Natural killer cell treated with Interleukin-12 subunit alpha and Interleukin-12 subunit beta and Interleukin-15 and Interleukin-18, amount 100 ng/mL, for 72 hours (primary cell): ENCODE data around the gene DOCK2. TPM values are rescaled to one million over a fixed set of nuclear protein-coding genes. Genes with fewer than 3 reads are reported as not detected.
"Not testable (repeated sequence)": the region's sequence is repeated elsewhere in the genome, so short reads cannot be mapped to it uniquely, and the experiment has no call there.

Source experiments
- ATAC-seq, 2 donors: fragments of 150-1000 bp; cut with Tn5 transposase in 1 of 2; sonication (Bioruptor Pico), chemical (Tn5 transposase) in 1 of 2; 2 replicates each; pipeline ENCODE4 v1.10.0; 2021
- DNase-seq: peaks from one replicate; pipeline ENCODE4 v3.0.0; 2022; ENCODE audit warnings: low spot score
- H3K27ac Mint-ChIP-seq, 2 donors: 1 replicate in 1 of 2; 2 replicates in 1 of 2; pipeline ENCODE4 v1.8.0; 2022; ENCODE audit warnings: mixed read lengths in 2 of 2, mild to moderate bottlenecking in 1 of 2, moderate library complexity in 1 of 2
- H3K27me3 Mint-ChIP-seq, 2 donors: 1 replicate in 1 of 2; 2 replicates in 1 of 2; pipeline ENCODE4 v1.8.0; 2022; ENCODE audit warnings: mixed read lengths in 2 of 2
- H3K36me3 Mint-ChIP-seq: one replicate; pipeline ENCODE4 v1.8.0; 2022; ENCODE audit warnings: mixed read lengths
- H3K4me1 Mint-ChIP-seq, 2 donors: 1 replicate in 1 of 2; 2 replicates in 1 of 2; pipeline ENCODE4 v1.8.0; 2022; ENCODE audit warnings: low read depth in 2 of 2, mixed read lengths in 2 of 2, mild to moderate bottlenecking in 1 of 2
- H3K4me3 Mint-ChIP-seq: one replicate; pipeline ENCODE4 v1.8.0; 2022; ENCODE audit warnings: mixed read lengths
- H3K9me3 Mint-ChIP-seq: 2 replicates; pipeline ENCODE4 v1.8.0; 2022; ENCODE audit warnings: mixed read lengths
- total RNA-seq, 2 donors: library from RNA; stranded (reverse); gene quantifications; one replicate each; pipeline ENCODE4 v1.2.3, GENCODE V29; 2022

DOCK2 gene
- total RNA-seq, 2 donors from 2014 or later = 461 to 526 TPM

GRCh38 chr5:169808118-169808581 lies 171.1 kb downstream of the DOCK2 start:
- Mint-ChIP-seq H3K27me3 (no peaks in the 10 kb centered on the region), H3K9me3 (no peaks in the 10 kb centered on the region), H3K27ac (no peak overlapping the region), H3K36me3 (peaks cover 37% of the 10 kb centered on the region), H3K4me3 (no peak overlapping the region), H3K4me1 (peaks cover 45 to 53% of the 10 kb centered on the region in 2 donors)
- no peak for ATAC-seq
- no peak for DNase-seq

DNA sequence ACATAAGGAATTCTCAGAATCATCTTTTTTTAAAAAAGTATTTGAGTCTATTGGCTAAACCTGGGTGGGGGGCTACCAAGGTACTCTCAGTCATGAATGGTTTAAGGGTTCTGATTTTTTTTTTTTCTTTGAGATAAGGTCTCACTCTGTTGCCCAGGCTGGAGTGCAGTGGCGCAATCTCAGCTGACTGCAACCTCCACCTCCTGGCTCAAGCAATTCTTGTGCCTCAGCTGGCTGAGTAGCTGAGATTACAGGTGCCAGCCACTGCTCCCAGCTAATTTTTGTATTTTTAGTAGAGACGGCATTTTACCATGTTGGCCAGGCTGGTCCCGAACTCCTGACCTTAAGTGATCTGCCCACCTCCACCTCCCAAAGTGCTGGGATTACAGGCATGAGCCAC lies 171.8 kb downstream of the DOCK2 start:
- ATAC-seq, DNase-seq, H3K27me3 Mint-ChIP-seq, H3K9me3 Mint-ChIP-seq, H3K4me3 Mint-ChIP-seq: not testable (repeated sequence)
- H3K4me1 Mint-ChIP-seq = peaks cover 38 to 49% of the 10 kb centered on the region in 2 donors
- peaks cover 31% of the 10 kb centered on the region for H3K36me3 Mint-ChIP-seq
- peak overlapping the region in 1 of 2 donors; percentile 10 for H3K27ac Mint-ChIP-seq

DNA sequence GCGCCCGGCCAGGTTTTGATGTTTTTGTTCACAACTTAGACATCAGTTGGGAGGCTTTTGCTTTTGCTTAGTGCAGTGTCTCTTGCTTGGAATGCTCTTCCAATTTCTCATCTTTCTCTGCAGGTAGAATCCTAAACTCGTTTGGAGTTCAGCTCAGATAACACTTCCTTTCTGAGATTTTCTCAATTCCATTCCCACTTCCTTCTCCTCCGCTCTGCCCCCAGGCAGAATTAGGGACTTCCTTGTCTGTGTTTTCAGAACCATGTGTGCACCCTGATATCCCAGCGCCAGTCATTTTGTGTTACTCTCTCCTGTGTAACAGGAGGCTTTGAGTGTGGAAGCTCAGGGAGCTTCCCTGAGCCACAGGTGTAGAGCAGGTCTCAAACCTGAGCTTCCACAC lies 172.2 kb downstream of the DOCK2 start:
- DNase-seq (no peak), ATAC-seq (no peak)
- Mint-ChIP-seq H3K27ac (peak overlapping the region; percentile 10 to 47), H3K4me3 (no peak overlapping the region), H3K4me1 (peaks cover 34 to 45% of the 10 kb centered on the region in 2 donors), H3K9me3 (no peaks in the 10 kb centered on the region), H3K36me3 (peaks cover 31% of the 10 kb centered on the region), H3K27me3 (no peaks in the 10 kb centered on the region)

DNA sequence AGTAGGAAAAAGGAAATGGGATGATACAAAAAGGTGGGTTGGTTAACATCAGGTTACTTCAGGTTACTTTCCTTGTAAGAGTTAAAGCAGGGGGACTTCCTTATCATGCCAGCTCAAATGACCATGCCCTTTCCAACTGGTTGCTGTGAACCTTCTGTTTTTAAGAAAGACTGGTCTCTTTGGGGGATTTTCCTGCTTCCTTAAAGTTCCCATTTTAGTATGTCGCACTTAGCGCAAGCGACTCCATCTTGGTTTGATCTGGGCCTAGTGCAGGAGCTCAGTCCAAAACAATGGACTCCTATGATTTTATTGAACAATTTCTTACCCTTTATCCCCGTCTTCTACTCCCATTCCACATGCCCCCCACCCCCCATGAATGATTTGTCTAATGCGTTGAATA lies 173.4 kb downstream of the DOCK2 start:
- ATAC-seq (no peak), DNase-seq (no peak)
- Mint-ChIP-seq H3K27ac (no peak overlapping the region), H3K4me3 (no peak overlapping the region), H3K36me3 (peaks cover 25% of the 10 kb centered on the region), H3K4me1 (peaks cover 22 to 33% of the 10 kb centered on the region in 2 donors), H3K9me3 (no peaks in the 10 kb centered on the region), H3K27me3 (no peaks in the 10 kb centered on the region)

- ATAC-seq = no peak
- Mint-ChIP-seq H3K9me3 (no peaks in the 10 kb centered on the region), H3K36me3 (peaks cover 25% of the 10 kb centered on the region), H3K4me1 (peaks cover 17 to 29% of the 10 kb centered on the region in 2 donors), H3K27ac (no peak overlapping the region), H3K4me3 (no peak overlapping the region), H3K27me3 (no peaks in the 10 kb centered on the region)
- no peak for DNase-seq
Observed at GRCh38 chr5:169811023-169811422, 173.9 kb downstream of the DOCK2 start.

DNA sequence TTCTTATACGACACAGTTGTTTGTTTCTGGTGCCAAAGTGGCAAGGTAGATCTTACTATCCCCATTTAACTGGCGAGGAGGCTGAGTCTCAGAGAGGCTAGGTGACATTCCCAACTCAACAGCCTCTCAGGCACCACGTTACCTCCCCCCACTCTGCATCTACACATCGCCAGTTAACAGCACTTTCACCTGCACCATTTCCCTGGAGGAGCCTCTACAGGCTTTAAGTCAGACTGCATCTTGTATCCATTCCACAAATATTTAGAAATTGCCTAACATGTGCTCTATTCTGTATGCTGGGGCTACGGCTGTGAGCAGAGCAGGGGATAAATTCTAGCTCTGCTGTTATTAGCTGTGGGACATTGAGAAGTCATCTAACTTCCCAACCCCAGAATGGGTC lies 174.6 kb downstream of the DOCK2 start:
- Mint-ChIP-seq H3K27me3 (no peaks in the 10 kb centered on the region), H3K27ac (no peak overlapping the region), H3K4me3 (no peak overlapping the region), H3K36me3 (peaks cover 25% of the 10 kb centered on the region), H3K9me3 (no peaks in the 10 kb centered on the region), H3K4me1 (peaks cover 22 to 30% of the 10 kb centered on the region in 2 donors)
- DNase-seq = no peak
- ATAC-seq = no peak

DNA sequence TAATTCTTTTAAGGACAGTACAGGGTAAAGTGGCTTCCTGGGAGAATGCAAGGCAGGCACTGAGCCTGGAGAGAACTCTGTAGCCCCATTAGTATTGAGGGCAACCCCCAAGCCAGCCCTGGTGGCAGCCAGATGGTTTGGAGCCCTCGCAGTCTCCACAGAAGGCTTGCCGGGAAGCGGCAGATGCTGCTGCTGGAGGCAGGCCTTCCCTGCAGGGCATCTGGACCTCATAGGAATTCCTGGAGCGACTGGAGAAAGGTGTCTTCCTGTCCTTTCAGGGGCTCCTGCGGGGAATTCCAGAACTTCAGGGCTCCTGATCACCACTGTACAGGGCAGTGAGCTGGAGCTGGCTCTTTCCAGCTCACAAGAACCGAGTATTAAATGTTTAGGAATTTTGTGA lies 175.7 kb downstream of the DOCK2 start:
- DNase-seq (no peak), ATAC-seq (no peak)
- Mint-ChIP-seq H3K4me3 (no peak overlapping the region), H3K4me1 (peaks cover 24 to 41% of the 10 kb centered on the region in 2 donors), H3K27me3 (no peaks in the 10 kb centered on the region), H3K27ac (no peak overlapping the region), H3K36me3 (peaks cover 35% of the 10 kb centered on the region), H3K9me3 (no peaks in the 10 kb centered on the region)

DNA sequence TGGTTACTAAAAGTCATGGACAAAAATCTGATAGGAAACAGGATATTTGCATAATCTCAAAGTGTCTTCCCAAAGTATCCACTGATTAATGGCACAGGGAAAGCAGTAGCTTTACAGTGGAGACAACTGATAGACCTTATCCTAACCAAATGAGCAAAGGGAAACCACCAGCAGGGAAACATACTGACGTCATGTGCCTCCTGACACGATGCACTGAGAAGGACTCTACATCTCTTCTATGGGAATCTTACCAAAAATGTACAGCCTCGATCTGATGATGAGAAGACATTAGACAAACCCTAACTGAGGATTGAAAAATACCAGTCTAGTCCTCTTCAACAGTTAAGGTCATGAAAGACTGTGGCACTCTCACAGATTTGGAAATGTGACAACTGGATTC lies 177.0 kb downstream of the DOCK2 start:
- no peaks in the 10 kb centered on the region for H3K27me3 Mint-ChIP-seq
- DNase-seq (no peak), ATAC-seq (no peak)
- no peak overlapping the region for H3K27ac Mint-ChIP-seq
- peaks cover 48% of the 10 kb centered on the region for H3K36me3 Mint-ChIP-seq
- H3K4me1 Mint-ChIP-seq = peaks cover 24 to 36% of the 10 kb centered on the region in 2 donors
- H3K9me3 Mint-ChIP-seq = no peaks in the 10 kb centered on the region
- no peak overlapping the region for H3K4me3 Mint-ChIP-seq

DNA sequence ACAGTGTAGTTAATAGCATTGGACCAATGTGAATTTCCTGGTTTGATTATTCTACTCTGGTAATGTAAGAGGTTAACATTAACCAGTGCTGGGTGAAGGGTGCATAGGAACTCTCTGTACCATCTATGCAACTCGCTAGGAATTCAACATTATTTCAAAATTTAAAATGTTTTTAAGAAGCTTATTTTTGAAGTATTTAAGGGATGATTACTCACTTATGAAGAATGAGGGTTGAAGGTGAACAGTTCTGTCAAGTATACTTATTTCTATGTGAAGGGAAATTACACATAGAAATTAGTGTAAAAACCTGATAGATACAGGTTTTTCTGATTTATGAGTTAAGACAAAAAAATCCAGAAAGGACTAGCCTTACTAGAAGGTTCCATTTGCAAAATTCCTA lies 177.4 kb downstream of the DOCK2 start:
- Mint-ChIP-seq H3K4me3 (no peak overlapping the region), H3K36me3 (peaks cover 48% of the 10 kb centered on the region), H3K27me3 (no peaks in the 10 kb centered on the region), H3K9me3 (no peaks in the 10 kb centered on the region), H3K27ac (no peak overlapping the region), H3K4me1 (peaks cover 20 to 33% of the 10 kb centered on the region in 2 donors)
- DNase-seq = no peak
- ATAC-seq = no peak

DNA sequence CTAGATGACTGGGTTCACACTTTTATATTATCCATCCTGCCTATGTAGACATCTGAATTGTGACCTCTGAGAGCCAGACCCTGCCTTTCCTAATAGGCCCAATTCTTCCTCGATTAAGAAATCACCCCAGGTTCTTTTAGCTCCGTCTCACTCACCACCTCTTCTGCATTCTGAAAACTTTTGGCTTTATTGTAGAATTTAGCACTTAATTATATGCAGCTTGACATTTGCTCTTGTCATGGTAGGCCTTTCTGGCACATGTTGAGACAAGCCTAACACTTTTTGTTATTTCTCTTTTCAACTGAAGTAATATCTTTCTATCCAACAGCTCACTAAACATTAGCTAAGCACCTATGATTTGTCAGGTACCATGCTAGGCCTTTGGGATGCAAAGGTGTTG lies 180.0 kb downstream of the DOCK2 start:
- no peaks in the 10 kb centered on the region for H3K9me3 Mint-ChIP-seq
- peaks cover 12 to 21% of the 10 kb centered on the region in 2 donors for H3K4me1 Mint-ChIP-seq
- ATAC-seq (no peak), DNase-seq (no peak)
- no peaks in the 10 kb centered on the region for H3K27me3 Mint-ChIP-seq
- peaks cover 52% of the 10 kb centered on the region for H3K36me3 Mint-ChIP-seq
- no peak overlapping the region for H3K4me3 Mint-ChIP-seq
- no peak overlapping the region for H3K27ac Mint-ChIP-seq

- peaks cover 31 to 36% of the 10 kb centered on the region in 2 donors for H3K4me1 Mint-ChIP-seq
- peak overlapping the region in 1 of 2 donors; percentile 71 for H3K27ac Mint-ChIP-seq
- H3K27me3 Mint-ChIP-seq = no peaks in the 10 kb centered on the region
- DNase-seq (no peak), ATAC-seq (no peak)
- H3K9me3 Mint-ChIP-seq = no peaks in the 10 kb centered on the region
- peaks cover 21% of the 10 kb centered on the region for H3K36me3 Mint-ChIP-seq
- no peak overlapping the region for H3K4me3 Mint-ChIP-seq
Observed at GRCh38 chr5:169826618-169827017, 189.5 kb downstream of the DOCK2 start.

DNA sequence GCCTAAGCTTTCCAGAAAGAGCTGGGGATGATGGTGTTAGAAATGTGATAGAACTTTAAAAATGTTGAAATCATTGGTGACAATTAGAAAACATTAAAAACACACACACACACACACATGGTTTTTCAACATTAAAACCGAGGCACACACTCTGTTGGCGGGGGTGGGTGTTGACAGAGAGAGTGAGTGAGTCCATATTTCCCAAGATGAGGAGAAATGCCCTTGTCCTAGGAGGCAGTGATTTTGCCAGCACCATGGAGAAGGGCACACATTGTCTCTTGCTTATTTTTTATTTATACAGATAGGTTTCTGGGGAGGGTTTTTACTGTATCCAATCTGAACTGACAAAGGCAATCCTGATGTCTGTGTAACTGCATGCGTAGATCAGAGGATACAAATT lies 190.7 kb downstream of the DOCK2 start:
- Mint-ChIP-seq H3K4me1 (peaks cover 34 to 47% of the 10 kb centered on the region in 2 donors), H3K36me3 (peaks cover 10% of the 10 kb centered on the region), H3K9me3 (no peaks in the 10 kb centered on the region), H3K27me3 (no peaks in the 10 kb centered on the region), H3K4me3 (no peak overlapping the region), H3K27ac (peak overlapping the region; percentile 17 to 71)
- ATAC-seq (no peak), DNase-seq (no peak)

GRCh38 chr5:169828385-169828784 lies 191.3 kb downstream of the DOCK2 start:
- peak in 1 of 2 donors; percentile 49 for ATAC-seq
- H3K27ac Mint-ChIP-seq = peak overlapping the region; percentile 17 to 71

GRCh38 chr5:169831331-169831730 lies 194.3 kb downstream of the DOCK2 start:
- peaks cover 44 to 56% of the 10 kb centered on the region in 2 donors for H3K4me1 Mint-ChIP-seq
- ATAC-seq = no peak
- no peak overlapping the region for H3K4me3 Mint-ChIP-seq
- DNase-seq = no peak
- no peaks in the 10 kb centered on the region for H3K9me3 Mint-ChIP-seq
- H3K36me3 Mint-ChIP-seq = peaks cover 7% of the 10 kb centered on the region
- no peaks in the 10 kb centered on the region for H3K27me3 Mint-ChIP-seq
- H3K27ac Mint-ChIP-seq = peak overlapping the region; percentile 11 to 35

More at GRCh38 chr5:169828385-169828784, 191.3 kb downstream of the DOCK2 start:
- H3K27me3 Mint-ChIP-seq = no peaks in the 10 kb centered on the region
- DNase-seq = no peak
- H3K4me3 Mint-ChIP-seq = no peak overlapping the region
- H3K36me3 Mint-ChIP-seq = peaks cover 6% of the 10 kb centered on the region
- H3K9me3 Mint-ChIP-seq = no peaks in the 10 kb centered on the region
- H3K4me1 Mint-ChIP-seq = peaks cover 35 to 53% of the 10 kb centered on the region in 2 donors

- peak overlapping the region; percentile 11 to 66 for H3K27ac Mint-ChIP-seq
Observed at GRCh38 chr5:169832304-169832703, 195.2 kb downstream of the DOCK2 start.

More at GRCh38 chr5:169832304-169832703, 195.2 kb downstream of the DOCK2 start:
- no peak overlapping the region for H3K4me3 Mint-ChIP-seq
- no peaks in the 10 kb centered on the region for H3K27me3 Mint-ChIP-seq
- peaks cover 6% of the 10 kb centered on the region for H3K36me3 Mint-ChIP-seq
- ATAC-seq = peak in 1 of 2 donors; percentile 52
- H3K9me3 Mint-ChIP-seq = no peaks in the 10 kb centered on the region
- H3K4me1 Mint-ChIP-seq = peaks cover 39 to 47% of the 10 kb centered on the region in 2 donors
- no peak for DNase-seq
